NCI-H128 (cell line): ENCODE results near the gene PPP6R3.
"Not testable (repeated sequence)": the region's sequence is repeated elsewhere in the genome, so short reads cannot be mapped to it uniquely, and the experiment has no call there.

ENCODE experiments used
- DNase-seq: peaks from one replicate; lab custom pipeline; 2025; ENCODE audit not compliant: unreplicated experiment; lab: John Stamatoyannopoulos, UW

The PPP6R3 gene

GRCh38 chr11:68524681-68525080, 64.1 kb downstream of the PPP6R3 start:
- no peak for DNase-seq

- no peak for DNase-seq
Observed at GRCh38 chr11:68525336-68525735, 64.8 kb downstream of the PPP6R3 start.

- no peak for DNase-seq
Observed at GRCh38 chr11:68525930-68526329, 65.4 kb downstream of the PPP6R3 start.

- no peak for DNase-seq
Observed at GRCh38 chr11:68527585-68527984, 67.0 kb downstream of the PPP6R3 start.

- DNase-seq, result no peak
Observed at GRCh38 chr11:68528630-68529029, 68.1 kb downstream of the PPP6R3 start.

- DNase-seq, result no peak
Observed at GRCh38 chr11:68531129-68531693, 70.7 kb downstream of the PPP6R3 start.

GRCh38 chr11:68532727-68533369, 72.3 kb downstream of the PPP6R3 start:
- DNase-seq, result no peak

GRCh38 chr11:68533945-68534344, 73.4 kb downstream of the PPP6R3 start:
- DNase-seq, result no peak

GRCh38 chr11:68535098-68535497, 74.5 kb downstream of the PPP6R3 start:
- no peak for DNase-seq

- DNase-seq, result no peak
Observed at GRCh38 chr11:68536706-68537105, 76.2 kb downstream of the PPP6R3 start.

- DNase-seq, result no peak
Observed at GRCh38 chr11:68538025-68538424, 77.5 kb downstream of the PPP6R3 start.

- no peak for DNase-seq
Observed at GRCh38 chr11:68539395-68539794, 78.8 kb downstream of the PPP6R3 start.

- not testable (repeated sequence) for DNase-seq
Observed at GRCh38 chr11:68540504-68540903, 80.0 kb downstream of the PPP6R3 start.

- DNase-seq, result no peak
Observed at GRCh38 chr11:68541116-68541515, 80.6 kb downstream of the PPP6R3 start.

- no peak for DNase-seq
Observed at GRCh38 chr11:68541991-68542390, 81.4 kb downstream of the PPP6R3 start.

- DNase-seq, result no peak
Observed at GRCh38 chr11:68542617-68543016, 82.1 kb downstream of the PPP6R3 start.

GRCh38 chr11:68543594-68543993, 83.0 kb downstream of the PPP6R3 start:
- DNase-seq, result no peak

- DNase-seq, result no peak
Observed at GRCh38 chr11:68545347-68545746, 84.8 kb downstream of the PPP6R3 start.

GRCh38 chr11:68545796-68546195, 85.2 kb downstream of the PPP6R3 start:
- no peak for DNase-seq

- DNase-seq, result no peak
Observed at GRCh38 chr11:68546555-68546954, 86.0 kb downstream of the PPP6R3 start.

GRCh38 chr11:68549789-68550484, 89.4 kb downstream of the PPP6R3 start:
- DNase-seq, result no peak

- DNase-seq, result no peak
Observed at GRCh38 chr11:68550485-68550817, 89.9 kb downstream of the PPP6R3 start.

- DNase-seq, result no peak
Observed at GRCh38 chr11:68551223-68551622, 90.7 kb downstream of the PPP6R3 start.
